ENCODE measurements around the gene HOXB3. TPM values are rescaled to one million over a fixed set of nuclear protein-coding genes. Genes with fewer than 3 reads are reported as not detected.

The HOXB3 gene
- polyA plus RNA-seq, 1 of the 3 experiments (the other 2 are of a cell fraction) = 0.46 TPM

DNA sequence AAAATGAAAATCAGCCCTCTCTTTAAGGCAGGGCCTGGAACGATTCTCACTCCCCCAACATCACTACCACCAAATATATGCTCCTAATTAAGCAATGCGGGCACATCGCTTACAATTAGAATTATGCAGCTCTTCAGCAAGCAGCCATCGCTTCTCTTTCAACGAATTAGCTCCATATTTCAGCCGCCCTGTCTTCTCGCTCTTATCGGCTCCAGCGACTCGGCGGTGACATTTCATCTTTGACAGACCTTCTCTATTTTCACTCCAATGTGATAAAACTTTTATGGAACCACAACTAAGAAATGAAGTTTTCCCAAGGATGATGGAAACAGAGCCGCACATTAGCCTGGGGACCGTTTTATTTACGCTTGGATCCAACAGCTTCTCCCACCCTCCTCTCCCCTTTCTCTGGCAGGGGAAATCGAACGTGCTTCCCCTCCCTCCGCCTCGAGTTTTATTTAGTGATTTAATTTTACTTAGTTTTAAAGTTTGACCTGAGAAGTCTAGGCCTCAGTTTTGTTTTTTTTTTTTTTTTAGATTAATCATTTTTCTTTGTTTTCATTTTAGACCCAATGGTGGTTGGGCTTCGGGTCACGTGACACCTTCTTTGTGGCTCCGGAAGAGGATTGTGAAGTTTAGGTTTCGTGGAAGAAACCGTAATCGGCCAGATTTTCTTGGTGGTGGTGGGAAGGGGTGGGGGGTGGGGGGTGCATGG, 42.1 kb downstream of the HOXB3 start:
- POLR2A ChIA-PET = no interaction called here
- WGBS (ENCODE audit: low lambda C conversion rate) = 23% methylated on average over 24 of the region's 24 CpGs
- Histone ChIP-seq H3K27me3 (ENCODE audit: insufficient read depth) (peaks cover 95% of the 10 kb centered on the region), H4K20me1 (ENCODE audit: insufficient read depth) (no peaks in the 10 kb centered on the region), H3K9ac (no peak overlapping the region), H3K27ac (ENCODE audit: low read depth in 2 of 2, low read length in 1 of 2) (no peak overlapping the region), H3K36me3 (replicated peaks in 1 of 2; ENCODE audit: control insufficient read depth in 1 of 2, insufficient read depth in 2 of 2, low read length in 1 of 2) (no peaks in the 10 kb centered on the region), H2AFZ (ENCODE audit: low read depth) (no peak overlapping the region), H3K79me2 (ENCODE audit: insufficient read depth) (no peaks in the 10 kb centered on the region), H3K9me2 (no peaks in the 10 kb centered on the region), H3K4me3 (ENCODE audit: low read depth in 2 of 2, low read length in 1 of 2) (no peak overlapping the region), H3K9me3 (no peaks in the 10 kb centered on the region), H3F3A (replicated peaks; ENCODE audit: insufficient read depth) (peaks cover 4% of the 10 kb centered on the region), H3K4me1 (ENCODE audit: control insufficient read depth in 1 of 2, insufficient read depth in 2 of 2, low read depth in 1 of 2, low read length in 1 of 2) (no peaks in the 10 kb centered on the region), H3K4me2 (no peak overlapping the region)
- no peak for DNase-seq
- CTCF ChIA-PET = interaction anchor here (1.6 kb wide), 1 partner anchor 91 kb away, joined by 4 read pairs; no protein-coding TSS in a partner anchor
- TF ChIP-seq, protein P1, sequence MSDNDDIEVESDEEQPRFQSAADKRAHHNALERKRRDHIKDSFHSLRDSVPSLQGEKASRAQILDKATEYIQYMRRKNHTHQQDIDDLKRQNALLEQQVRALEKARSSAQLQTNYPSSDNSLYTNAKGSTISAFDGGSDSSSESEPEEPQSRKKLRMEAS (IDR thresholded peaks at IDR 0.05; ENCODE audit: low read depth) = no peak
- TF ChIP-seq EZH2phosphoT487 (IDR thresholded peaks at IDR 0.05; ENCODE audit: borderline replicate concordance, low read depth) = 0 out of 2 replicates have a peak, but pooled peaks have one; percentile 59
- no peak for TF ChIP-seq POLR2AphosphoS5 (IDR thresholded peaks at IDR 0.05; ENCODE audit: low read depth, low read length)
- TF ChIP-seq, protein P2, sequence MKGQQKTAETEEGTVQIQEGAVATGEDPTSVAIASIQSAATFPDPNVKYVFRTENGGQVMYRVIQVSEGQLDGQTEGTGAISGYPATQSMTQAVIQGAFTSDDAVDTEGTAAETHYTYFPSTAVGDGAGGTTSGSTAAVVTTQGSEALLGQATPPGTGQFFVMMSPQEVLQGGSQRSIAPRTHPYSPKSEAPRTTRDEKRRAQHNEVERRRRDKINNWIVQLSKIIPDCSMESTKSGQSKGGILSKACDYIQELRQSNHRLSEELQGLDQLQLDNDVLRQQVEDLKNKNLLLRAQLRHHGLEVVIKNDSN (IDR thresholded peaks at IDR 0.05; ENCODE audit: borderline replicate concordance, low read depth) = peak; percentile 34; the same call in 1 of the 2 replicates

DNA sequence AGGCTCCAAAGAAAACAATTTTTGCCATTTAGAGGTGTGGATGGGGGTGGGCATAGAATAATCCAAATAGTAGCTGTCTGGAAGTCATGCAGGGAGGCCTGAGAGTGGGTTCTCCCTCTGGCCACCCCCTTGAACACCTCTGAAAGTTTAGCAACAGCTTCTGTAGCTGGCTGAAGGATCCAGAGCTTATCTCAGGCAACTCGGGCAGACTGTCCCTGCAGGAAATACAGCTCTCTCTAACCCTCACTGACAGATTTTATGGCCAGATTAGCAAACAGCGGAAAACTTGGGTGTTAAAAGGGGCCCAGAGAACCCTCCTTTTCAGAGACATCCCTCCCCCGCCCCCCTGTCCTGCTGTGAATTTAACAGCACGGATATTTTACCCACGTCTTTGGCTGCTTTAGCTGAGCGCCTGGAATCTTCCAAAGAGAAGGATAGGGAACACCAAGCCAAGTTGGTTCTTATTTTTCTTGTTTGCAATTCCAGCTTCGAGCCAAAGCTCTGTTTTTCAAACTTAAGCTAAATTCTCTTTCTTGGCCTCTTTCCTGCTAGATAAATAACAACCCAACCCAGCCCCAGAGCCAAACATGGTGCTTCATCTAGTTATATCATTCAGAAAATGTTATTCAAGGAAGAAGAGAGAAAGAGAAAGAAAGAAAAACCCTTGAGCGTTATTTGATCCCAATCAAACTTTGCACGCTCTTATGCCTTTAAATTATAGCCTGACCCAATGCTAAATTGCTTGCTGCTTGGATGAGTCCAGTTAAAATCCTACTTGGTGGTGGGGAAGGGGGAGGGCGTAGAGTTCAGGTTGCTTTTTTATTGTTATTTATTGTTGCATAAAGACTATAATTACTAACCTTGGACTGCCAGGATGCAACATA, 42.9 kb downstream of the HOXB3 start:
- no peaks in the 10 kb centered on the region for H3K9me2 ChIP-seq
- peaks cover 4% of the 10 kb centered on the region for H3F3A ChIP-seq (replicated peaks; ENCODE audit: insufficient read depth)
- peaks cover 96% of the 10 kb centered on the region for H3K27me3 ChIP-seq (ENCODE audit: insufficient read depth)
- no peak overlapping the region for H3K4me3 ChIP-seq (ENCODE audit: low read depth in 2 of 2, low read length in 1 of 2)
- no peak overlapping the region for H3K27ac ChIP-seq (ENCODE audit: low read depth in 2 of 2, low read length in 1 of 2)
- H3K79me2 ChIP-seq (ENCODE audit: insufficient read depth) = no peaks in the 10 kb centered on the region
- CTCF ChIA-PET = interaction anchor here (0.5 to 0.9 kb wide), 2 partner anchors 14 to 17 kb away, joined by 3 read pairs; no protein-coding TSS in a partner anchor
- H4K20me1 ChIP-seq (ENCODE audit: insufficient read depth) = no peaks in the 10 kb centered on the region
- no peaks in the 10 kb centered on the region for H3K4me1 ChIP-seq (ENCODE audit: control insufficient read depth in 1 of 2, insufficient read depth in 2 of 2, low read depth in 1 of 2, low read length in 1 of 2)
- H3K9ac ChIP-seq = no peak overlapping the region
- WGBS (ENCODE audit: low lambda C conversion rate) = 22% methylated on average over 10 of the region's 10 CpGs
- H3K9me3 ChIP-seq = no peaks in the 10 kb centered on the region
- no peak overlapping the region for H3K4me2 ChIP-seq
- no peak overlapping the region for H2AFZ ChIP-seq (ENCODE audit: low read depth)
- DNase-seq = no peak
- TF ChIP-seq EP300 (IDR thresholded peaks at IDR 0.05; ENCODE audit: borderline replicate concordance in 1 of 2, low read depth in 1 of 2, low read length in 1 of 2) (no peak), FOXJ3 (CRISPR knock-in tag; IDR thresholded peaks at IDR 0.05) (no peak), NRF1 (IDR thresholded peaks at IDR 0.05; ENCODE audit: low read depth, low read length) (no peak), JUND (IDR thresholded peaks at IDR 0.05) (no peak), MXI1 (IDR thresholded peaks at IDR 0.05; ENCODE audit: low read depth, low read length) (no peak), GATA2 (CRISPR knock-in tag; IDR thresholded peaks at IDR 0.05) (no peak), NFIC (IDR thresholded peaks at IDR 0.05; ENCODE audit: borderline replicate concordance) (no peak)
- TF ChIP-seq, protein P3, sequence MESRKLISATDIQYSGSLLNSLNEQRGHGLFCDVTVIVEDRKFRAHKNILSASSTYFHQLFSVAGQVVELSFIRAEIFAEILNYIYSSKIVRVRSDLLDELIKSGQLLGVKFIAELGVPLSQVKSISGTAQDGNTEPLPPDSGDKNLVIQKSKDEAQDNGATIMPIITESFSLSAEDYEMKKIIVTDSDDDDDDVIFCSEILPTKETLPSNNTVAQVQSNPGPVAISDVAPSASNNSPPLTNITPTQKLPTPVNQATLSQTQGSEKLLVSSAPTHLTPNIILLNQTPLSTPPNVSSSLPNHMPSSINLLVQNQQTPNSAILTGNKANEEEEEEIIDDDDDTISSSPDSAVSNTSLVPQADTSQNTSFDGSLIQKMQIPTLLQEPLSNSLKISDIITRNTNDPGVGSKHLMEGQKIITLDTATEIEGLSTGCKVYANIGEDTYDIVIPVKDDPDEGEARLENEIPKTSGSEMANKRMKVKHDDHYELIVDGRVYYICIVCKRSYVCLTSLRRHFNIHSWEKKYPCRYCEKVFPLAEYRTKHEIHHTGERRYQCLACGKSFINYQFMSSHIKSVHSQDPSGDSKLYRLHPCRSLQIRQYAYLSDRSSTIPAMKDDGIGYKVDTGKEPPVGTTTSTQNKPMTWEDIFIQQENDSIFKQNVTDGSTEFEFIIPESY (IDR thresholded peaks at IDR 0.05; ENCODE audit: borderline replicate concordance, low read depth) = no peak
- H3K36me3 ChIP-seq (replicated peaks in 1 of 2; ENCODE audit: control insufficient read depth in 1 of 2, insufficient read depth in 2 of 2, low read length in 1 of 2) = no peaks in the 10 kb centered on the region
- POLR2A ChIA-PET = no interaction called here
